ENCODE results near the gene ERN1. TPM values are rescaled to one million over a fixed set of nuclear protein-coding genes. Genes with fewer than 3 reads are reported as not detected.

Gene ERN1
- polyA plus RNA-seq, 1 donor from 2014 or later, result 2.3 TPM

DNA sequence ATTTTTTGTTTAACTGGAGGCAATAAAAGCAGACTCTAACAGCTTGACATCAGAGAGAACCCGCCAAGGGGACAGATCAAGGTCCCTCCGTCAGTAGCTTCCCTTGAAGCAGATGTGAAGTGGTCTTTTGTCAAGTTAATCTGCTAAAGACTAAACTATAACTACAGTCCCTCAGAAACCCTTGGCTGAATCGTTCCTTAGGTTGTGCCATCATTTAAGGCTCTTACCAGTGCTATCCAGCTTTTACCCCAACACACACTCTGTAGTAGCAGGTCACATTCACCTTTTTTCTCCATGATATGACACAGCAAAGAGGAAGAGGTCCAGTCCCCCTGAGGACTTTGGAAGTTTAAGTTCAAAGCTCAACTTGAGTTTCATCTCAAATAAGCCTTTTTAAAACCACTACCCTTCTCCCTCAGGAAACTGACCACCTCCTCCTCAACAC lies 49.7 kb downstream of the ERN1 start:
- H4K20me1 ChIP-seq (ENCODE audit: insufficient read depth), result no peaks in the 10 kb centered on the region
- no peak overlapping the region for H3K4me2 ChIP-seq (ENCODE audit: low read length)
- H3K36me3 ChIP-seq (ENCODE audit: insufficient read depth, low read length), result no peaks in the 10 kb centered on the region
- H3K9ac ChIP-seq (ENCODE audit: low read length), result no peak overlapping the region
- H3K9me2 ChIP-seq (ENCODE audit: insufficient read depth, low read length), result no peaks in the 10 kb centered on the region
- TF ChIP-seq SMC3 (conservative IDR thresholded peaks at IDR 0.05; ENCODE audit: poor library complexity), result no peak
- TF ChIP-seq MXI1 (conservative IDR thresholded peaks at IDR 0.05; ENCODE audit: poor library complexity, severe bottlenecking), result no peak
- TF ChIP-seq POLR2AphosphoS5 (IDR thresholded peaks at IDR 0.05), result no peak
- TF ChIP-seq EZH2 (IDR thresholded peaks at IDR 0.05; ENCODE audit: borderline replicate concordance, insufficient read depth, low read length, poor library complexity, severe bottlenecking), result no peak
- TF ChIP-seq TAF1 (IDR thresholded peaks at IDR 0.05; ENCODE audit: low read depth), result no peak
- TF ChIP-seq, protein P1, sequence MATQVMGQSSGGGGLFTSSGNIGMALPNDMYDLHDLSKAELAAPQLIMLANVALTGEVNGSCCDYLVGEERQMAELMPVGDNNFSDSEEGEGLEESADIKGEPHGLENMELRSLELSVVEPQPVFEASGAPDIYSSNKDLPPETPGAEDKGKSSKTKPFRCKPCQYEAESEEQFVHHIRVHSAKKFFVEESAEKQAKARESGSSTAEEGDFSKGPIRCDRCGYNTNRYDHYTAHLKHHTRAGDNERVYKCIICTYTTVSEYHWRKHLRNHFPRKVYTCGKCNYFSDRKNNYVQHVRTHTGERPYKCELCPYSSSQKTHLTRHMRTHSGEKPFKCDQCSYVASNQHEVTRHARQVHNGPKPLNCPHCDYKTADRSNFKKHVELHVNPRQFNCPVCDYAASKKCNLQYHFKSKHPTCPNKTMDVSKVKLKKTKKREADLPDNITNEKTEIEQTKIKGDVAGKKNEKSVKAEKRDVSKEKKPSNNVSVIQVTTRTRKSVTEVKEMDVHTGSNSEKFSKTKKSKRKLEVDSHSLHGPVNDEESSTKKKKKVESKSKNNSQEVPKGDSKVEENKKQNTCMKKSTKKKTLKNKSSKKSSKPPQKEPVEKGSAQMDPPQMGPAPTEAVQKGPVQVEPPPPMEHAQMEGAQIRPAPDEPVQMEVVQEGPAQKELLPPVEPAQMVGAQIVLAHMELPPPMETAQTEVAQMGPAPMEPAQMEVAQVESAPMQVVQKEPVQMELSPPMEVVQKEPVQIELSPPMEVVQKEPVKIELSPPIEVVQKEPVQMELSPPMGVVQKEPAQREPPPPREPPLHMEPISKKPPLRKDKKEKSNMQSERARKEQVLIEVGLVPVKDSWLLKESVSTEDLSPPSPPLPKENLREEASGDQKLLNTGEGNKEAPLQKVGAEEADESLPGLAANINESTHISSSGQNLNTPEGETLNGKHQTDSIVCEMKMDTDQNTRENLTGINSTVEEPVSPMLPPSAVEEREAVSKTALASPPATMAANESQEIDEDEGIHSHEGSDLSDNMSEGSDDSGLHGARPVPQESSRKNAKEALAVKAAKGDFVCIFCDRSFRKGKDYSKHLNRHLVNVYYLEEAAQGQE (IDR thresholded peaks at IDR 0.05; ENCODE audit: borderline replicate concordance), result no peak
- no peak for TF ChIP-seq EP300 (conservative IDR thresholded peaks at IDR 0.05; ENCODE audit: poor library complexity, severe bottlenecking)
- no peak for TF ChIP-seq RAD21 (conservative IDR thresholded peaks at IDR 0.05)
- TF ChIP-seq, protein P2, sequence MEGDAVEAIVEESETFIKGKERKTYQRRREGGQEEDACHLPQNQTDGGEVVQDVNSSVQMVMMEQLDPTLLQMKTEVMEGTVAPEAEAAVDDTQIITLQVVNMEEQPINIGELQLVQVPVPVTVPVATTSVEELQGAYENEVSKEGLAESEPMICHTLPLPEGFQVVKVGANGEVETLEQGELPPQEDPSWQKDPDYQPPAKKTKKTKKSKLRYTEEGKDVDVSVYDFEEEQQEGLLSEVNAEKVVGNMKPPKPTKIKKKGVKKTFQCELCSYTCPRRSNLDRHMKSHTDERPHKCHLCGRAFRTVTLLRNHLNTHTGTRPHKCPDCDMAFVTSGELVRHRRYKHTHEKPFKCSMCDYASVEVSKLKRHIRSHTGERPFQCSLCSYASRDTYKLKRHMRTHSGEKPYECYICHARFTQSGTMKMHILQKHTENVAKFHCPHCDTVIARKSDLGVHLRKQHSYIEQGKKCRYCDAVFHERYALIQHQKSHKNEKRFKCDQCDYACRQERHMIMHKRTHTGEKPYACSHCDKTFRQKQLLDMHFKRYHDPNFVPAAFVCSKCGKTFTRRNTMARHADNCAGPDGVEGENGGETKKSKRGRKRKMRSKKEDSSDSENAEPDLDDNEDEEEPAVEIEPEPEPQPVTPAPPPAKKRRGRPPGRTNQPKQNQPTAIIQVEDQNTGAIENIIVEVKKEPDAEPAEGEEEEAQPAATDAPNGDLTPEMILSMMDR (IDR thresholded peaks at IDR 0.05; ENCODE audit: poor library complexity, severe bottlenecking), result no peak
- H3K27ac ChIP-seq (ENCODE audit: low read length), result no peak overlapping the region
- no peaks in the 10 kb centered on the region for H3K79me2 ChIP-seq (replicated peaks; ENCODE audit: insufficient read depth, low read length)
- no peak overlapping the region for H2AFZ ChIP-seq (ENCODE audit: low read depth, low read length)
- H3K4me3 ChIP-seq (ENCODE audit: low read length), result no peak overlapping the region
- H3F3A ChIP-seq (ENCODE audit: insufficient read depth, low read length, poor library complexity, severe bottlenecking), result no peaks in the 10 kb centered on the region
- no peaks in the 10 kb centered on the region for H3K9me3 ChIP-seq (ENCODE audit: low read length)
- no peaks in the 10 kb centered on the region for H3K27me3 ChIP-seq (ENCODE audit: insufficient read depth, low read depth, low read length)

DNA sequence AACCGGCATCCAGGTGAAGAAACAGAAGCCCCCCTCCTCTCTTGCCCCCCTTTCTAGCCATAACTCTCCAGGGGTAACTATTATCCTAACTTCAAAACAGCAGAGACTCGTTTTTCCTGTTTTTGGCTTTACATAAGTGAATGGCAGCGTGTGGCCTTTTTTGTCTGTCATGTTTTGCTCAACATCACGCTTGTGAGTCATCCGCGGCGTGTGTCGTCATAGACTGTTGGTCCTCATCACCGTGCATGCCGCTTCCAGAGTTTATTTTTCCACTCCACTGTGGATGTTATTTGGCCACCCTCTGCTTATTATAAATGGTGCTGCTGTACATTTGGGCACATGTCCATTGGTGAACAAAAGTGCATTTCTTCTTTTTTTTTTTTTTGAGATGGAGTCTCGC lies 52.6 kb downstream of the ERN1 start:
- H4K20me1 ChIP-seq (ENCODE audit: insufficient read depth), result no peaks in the 10 kb centered on the region
- no peaks in the 10 kb centered on the region for H3K9me3 ChIP-seq (ENCODE audit: low read length)
- no peak for TF ChIP-seq RAD21 (conservative IDR thresholded peaks at IDR 0.05)
- no peak for TF ChIP-seq TAF1 (IDR thresholded peaks at IDR 0.05; ENCODE audit: low read depth)
- TF ChIP-seq EP300 (conservative IDR thresholded peaks at IDR 0.05; ENCODE audit: poor library complexity, severe bottlenecking), result no peak
- TF ChIP-seq POLR2AphosphoS5 (IDR thresholded peaks at IDR 0.05), result no peak
- no peak for TF ChIP-seq SMC3 (conservative IDR thresholded peaks at IDR 0.05; ENCODE audit: poor library complexity)
- TF ChIP-seq, protein P1 (IDR thresholded peaks at IDR 0.05; ENCODE audit: borderline replicate concordance), result no peak
- TF ChIP-seq, protein P2 (IDR thresholded peaks at IDR 0.05; ENCODE audit: poor library complexity, severe bottlenecking), result no peak
- no peak for TF ChIP-seq MXI1 (conservative IDR thresholded peaks at IDR 0.05; ENCODE audit: poor library complexity, severe bottlenecking)
- no peak overlapping the region for H3K4me3 ChIP-seq (ENCODE audit: low read length)
- no peak overlapping the region for H3K4me2 ChIP-seq (ENCODE audit: low read length)
- no peak overlapping the region for H2AFZ ChIP-seq (ENCODE audit: low read depth, low read length)
- no peaks in the 10 kb centered on the region for H3K36me3 ChIP-seq (ENCODE audit: insufficient read depth, low read length)
- H3K79me2 ChIP-seq (replicated peaks; ENCODE audit: insufficient read depth, low read length), result no peaks in the 10 kb centered on the region
- H3K27ac ChIP-seq (ENCODE audit: low read length), result no peak overlapping the region
- no peaks in the 10 kb centered on the region for H3K9me2 ChIP-seq (ENCODE audit: insufficient read depth, low read length)
- no peak overlapping the region for H3K9ac ChIP-seq (ENCODE audit: low read length)
- H3F3A ChIP-seq (ENCODE audit: insufficient read depth, low read length, poor library complexity, severe bottlenecking), result no peaks in the 10 kb centered on the region
- H3K27me3 ChIP-seq (ENCODE audit: insufficient read depth, low read depth, low read length), result no peaks in the 10 kb centered on the region

All from neural cell (in vitro differentiated cells).